Tibial artery (tissue), 4 donors: ENCODE results near the gene TRIM28.

Experiments
- DNase-seq, 2 donors: peaks; one replicate each; pipeline ENCODE4 v3.0.0-alpha.2; 2019
- H3K27ac ChIP-seq, 2 donors: fragments of 200-600 bp; sonication (generic) in 1 of 2; 1 replicate in 1 of 2; 2 replicates in 1 of 2; pipeline ENCODE4 v1.5.1; 2018 to 2019; ENCODE audit warnings: mild to moderate bottlenecking in 1 of 2
- H3K27me3 ChIP-seq, 2 donors: fragments of 200-600 bp; sonication (generic) in 1 of 2; one replicate each; pipeline versions ENCODE4 v1.5.1 to v1.6.0; 2016 to 2019
- H3K36me3 ChIP-seq, 3 donors: fragments of 200-600 bp; sonication (generic) in 2 of 3; one replicate each; pipeline ENCODE4 v1.5.1; 2016 to 2019; ENCODE audit warnings: mild to moderate bottlenecking in 2 of 3
- H3K4me1 ChIP-seq, 4 donors: fragments of 200-600 bp; sonication (generic) in 2 of 4; 1 replicate in 3 of 4; 2 replicates in 1 of 4; pipeline ENCODE4 v1.5.1; 2016 to 2019
- H3K4me3 ChIP-seq, 2 donors: fragments of 200-600 bp; sonication (generic) in 1 of 2; 1 replicate in 1 of 2; 2 replicates in 1 of 2; pipeline ENCODE4 v1.5.1; 2018 to 2019; ENCODE audit warnings: mild to moderate bottlenecking in 2 of 2
- H3K9me3 ChIP-seq, 3 donors: fragments of 200-600 bp; sonication (generic) in 1 of 3; one replicate each; pipeline ENCODE4 v1.5.1; 2016 to 2019
- CTCF ChIP-seq, 2 experiments: fragments of 200-600 bp in 1 of 2; fragments of 450-650 bp in 1 of 2; IDR thresholded peaks; one replicate each; pipeline ENCODE4 v1.5.1; 2017 to 2019; ENCODE audit warnings: antibody characterized with exemption in 2 of 2, mild to moderate bottlenecking in 1 of 2, moderate library complexity in 1 of 2
- intact Hi-C: fragments of 100-400 bp; cut with DNase I; formaldehyde crosslinking; loops from one replicate; pipeline ENCODE4 v1.15.0; 2023; ENCODE audit warnings: low total_unique reads

The TRIM28 gene

GRCh38 chr19:58562122-58563033 is 18.5 kb downstream of the TRIM28 start:
- H3K4me1 ChIP-seq: peaks cover 0 to 42% (median 38%) of the 10 kb centered on the region in 4 donors
- peak in 1 of 2 donors; percentile 74 for DNase-seq

DNA sequence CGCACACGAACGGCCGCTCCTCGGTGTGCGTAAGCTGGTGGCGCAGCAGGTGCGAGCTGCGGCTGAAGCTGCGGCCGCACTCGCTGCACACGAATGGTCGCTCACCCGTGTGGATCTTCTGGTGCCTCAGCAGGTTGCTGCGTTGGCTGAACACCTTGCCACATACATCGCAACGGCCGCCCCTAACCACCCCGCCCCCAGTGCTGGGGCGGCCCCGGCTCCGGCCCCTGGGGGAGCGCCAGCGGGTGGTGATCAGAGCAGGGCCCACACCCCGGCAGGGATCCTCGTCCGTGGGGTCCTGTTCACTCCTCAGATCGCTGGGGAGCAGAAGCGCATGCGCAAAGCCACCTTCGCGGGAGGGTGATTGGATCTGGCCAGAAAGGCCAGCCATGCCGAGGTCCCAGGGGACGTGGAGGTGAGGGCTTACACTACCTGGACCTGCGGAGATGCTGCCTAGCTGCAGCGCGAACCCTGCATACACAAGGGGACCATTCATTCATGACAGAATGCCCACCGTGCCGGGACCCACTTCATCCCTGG is 19.2 kb downstream of the TRIM28 start:
- DNase-seq: peak in 1 of 2 donors; percentile 69
- H3K9me3 ChIP-seq: no peaks in the 10 kb centered on the region
- no peak for TF ChIP-seq CTCF (IDR thresholded peaks at IDR 0.05)
- H3K4me1 ChIP-seq: peaks cover 0 to 39% (median 35%) of the 10 kb centered on the region in 4 donors
- H3K27me3 ChIP-seq: no peaks in the 10 kb centered on the region
- peaks cover 0 to 16% (median 5%) of the 10 kb centered on the region in 3 donors for H3K36me3 ChIP-seq
- intact Hi-C loops: no loop called here
- H3K27ac ChIP-seq: peak overlapping the region; percentile 25 to 74
- peak overlapping the region; percentile 48 to 51 for H3K4me3 ChIP-seq

More at GRCh38 chr19:58562122-58563033, 18.5 kb downstream of the TRIM28 start:
- H3K27me3 ChIP-seq: no peaks in the 10 kb centered on the region
- peak overlapping the region; percentile 48 to 51 for H3K4me3 ChIP-seq
- H3K9me3 ChIP-seq: no peaks in the 10 kb centered on the region
- intact Hi-C loops: no loop called here
- H3K27ac ChIP-seq: peak overlapping the region; percentile 25 to 74
- TF ChIP-seq CTCF (IDR thresholded peaks at IDR 0.05): no peak
- H3K36me3 ChIP-seq: peaks cover 0 to 11% (median 3%) of the 10 kb centered on the region in 3 donors

DNA sequence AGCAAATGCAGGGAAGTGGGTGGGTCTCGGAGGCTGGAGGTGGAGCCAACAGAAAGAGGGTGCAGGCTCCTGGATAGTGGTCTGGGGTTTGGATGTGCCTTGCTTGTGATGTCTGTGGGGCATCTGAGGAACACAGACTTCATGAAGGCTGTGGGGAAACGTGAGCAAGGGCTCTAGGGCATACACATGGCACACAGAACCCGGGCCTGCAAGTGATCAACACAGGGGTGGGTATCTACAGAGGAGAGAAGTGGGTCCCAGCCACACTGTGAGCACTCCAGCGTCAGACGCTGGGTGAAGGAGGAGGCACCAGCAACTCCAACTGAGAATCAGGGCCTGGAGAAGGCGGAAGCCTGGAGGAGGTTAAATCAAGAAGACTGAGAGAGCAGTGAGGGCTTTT is 20.0 kb downstream of the TRIM28 start:
- DNase-seq: no peak
- Histone ChIP-seq H3K27ac (no peak overlapping the region), H3K36me3 (peaks cover 0 to 23% (median 5%) of the 10 kb centered on the region in 3 donors), H3K27me3 (no peaks in the 10 kb centered on the region), H3K4me1 (peaks cover 0 to 39% (median 35%) of the 10 kb centered on the region in 4 donors), H3K4me3 (no peak overlapping the region), H3K9me3 (no peaks in the 10 kb centered on the region)
- intact Hi-C loops: no loop called here
- TF ChIP-seq CTCF (IDR thresholded peaks at IDR 0.05): no peak

- intact Hi-C loops: no loop called here
- Histone ChIP-seq H3K27ac (no peak overlapping the region), H3K4me1 (peaks cover 0 to 21% (median 21%) of the 10 kb centered on the region in 4 donors), H3K27me3 (no peaks in the 10 kb centered on the region), H3K36me3 (peaks cover 0 to 41% (median 9%) of the 10 kb centered on the region in 3 donors), H3K4me3 (no peak overlapping the region), H3K9me3 (no peaks in the 10 kb centered on the region)
- no peak for TF ChIP-seq CTCF (IDR thresholded peaks at IDR 0.05)
- no peak for DNase-seq
Observed at GRCh38 chr19:58566989-58567388, 23.1 kb downstream of the TRIM28 start.

GRCh38 chr19:58568453-58569130 is 24.7 kb downstream of the TRIM28 start:
- Histone ChIP-seq H3K27me3 (no peaks in the 10 kb centered on the region), H3K9me3 (no peaks in the 10 kb centered on the region), H3K36me3 (peaks cover 0 to 41% (median 9%) of the 10 kb centered on the region in 3 donors), H3K4me1 (peaks cover 0 to 11% (median 11%) of the 10 kb centered on the region in 4 donors), H3K4me3 (no peak overlapping the region), H3K27ac (no peak overlapping the region)
- intact Hi-C loops: no loop called here
- no peak for TF ChIP-seq CTCF (IDR thresholded peaks at IDR 0.05)
- peak; percentile 19 to 35 for DNase-seq
